ENCODE data around the gene ANO8. TPM values are rescaled to one million over a fixed set of nuclear protein-coding genes. Genes with fewer than 3 reads are reported as not detected.

Gene ANO8
- total and polyA plus RNA-seq, 2 experiments from 2014 or later: 3.6 to 21.1 TPM

GRCh38 chr19:17322854-17323253, 11.8 kb downstream of the ANO8 start:
- DNase-seq (ENCODE audit: low read depth in 1 of 2, low spot score in 1 of 2): no peak
- Histone ChIP-seq H3K4me1 (ENCODE audit: low read depth) (peaks cover 4% of the 10 kb centered on the region), H3K4me3 (no peak overlapping the region), H3K27ac (no peak overlapping the region), H3K9me3 (ENCODE audit: low read depth) (no peaks in the 10 kb centered on the region), H3K36me3 (peaks cover 8% of the 10 kb centered on the region), H3K27me3 (no peaks in the 10 kb centered on the region)
- TF ChIP-seq, protein P1, sequence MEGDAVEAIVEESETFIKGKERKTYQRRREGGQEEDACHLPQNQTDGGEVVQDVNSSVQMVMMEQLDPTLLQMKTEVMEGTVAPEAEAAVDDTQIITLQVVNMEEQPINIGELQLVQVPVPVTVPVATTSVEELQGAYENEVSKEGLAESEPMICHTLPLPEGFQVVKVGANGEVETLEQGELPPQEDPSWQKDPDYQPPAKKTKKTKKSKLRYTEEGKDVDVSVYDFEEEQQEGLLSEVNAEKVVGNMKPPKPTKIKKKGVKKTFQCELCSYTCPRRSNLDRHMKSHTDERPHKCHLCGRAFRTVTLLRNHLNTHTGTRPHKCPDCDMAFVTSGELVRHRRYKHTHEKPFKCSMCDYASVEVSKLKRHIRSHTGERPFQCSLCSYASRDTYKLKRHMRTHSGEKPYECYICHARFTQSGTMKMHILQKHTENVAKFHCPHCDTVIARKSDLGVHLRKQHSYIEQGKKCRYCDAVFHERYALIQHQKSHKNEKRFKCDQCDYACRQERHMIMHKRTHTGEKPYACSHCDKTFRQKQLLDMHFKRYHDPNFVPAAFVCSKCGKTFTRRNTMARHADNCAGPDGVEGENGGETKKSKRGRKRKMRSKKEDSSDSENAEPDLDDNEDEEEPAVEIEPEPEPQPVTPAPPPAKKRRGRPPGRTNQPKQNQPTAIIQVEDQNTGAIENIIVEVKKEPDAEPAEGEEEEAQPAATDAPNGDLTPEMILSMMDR (IDR thresholded peaks at IDR 0.05; ENCODE audit: low read depth, low read length): no peak

DNA sequence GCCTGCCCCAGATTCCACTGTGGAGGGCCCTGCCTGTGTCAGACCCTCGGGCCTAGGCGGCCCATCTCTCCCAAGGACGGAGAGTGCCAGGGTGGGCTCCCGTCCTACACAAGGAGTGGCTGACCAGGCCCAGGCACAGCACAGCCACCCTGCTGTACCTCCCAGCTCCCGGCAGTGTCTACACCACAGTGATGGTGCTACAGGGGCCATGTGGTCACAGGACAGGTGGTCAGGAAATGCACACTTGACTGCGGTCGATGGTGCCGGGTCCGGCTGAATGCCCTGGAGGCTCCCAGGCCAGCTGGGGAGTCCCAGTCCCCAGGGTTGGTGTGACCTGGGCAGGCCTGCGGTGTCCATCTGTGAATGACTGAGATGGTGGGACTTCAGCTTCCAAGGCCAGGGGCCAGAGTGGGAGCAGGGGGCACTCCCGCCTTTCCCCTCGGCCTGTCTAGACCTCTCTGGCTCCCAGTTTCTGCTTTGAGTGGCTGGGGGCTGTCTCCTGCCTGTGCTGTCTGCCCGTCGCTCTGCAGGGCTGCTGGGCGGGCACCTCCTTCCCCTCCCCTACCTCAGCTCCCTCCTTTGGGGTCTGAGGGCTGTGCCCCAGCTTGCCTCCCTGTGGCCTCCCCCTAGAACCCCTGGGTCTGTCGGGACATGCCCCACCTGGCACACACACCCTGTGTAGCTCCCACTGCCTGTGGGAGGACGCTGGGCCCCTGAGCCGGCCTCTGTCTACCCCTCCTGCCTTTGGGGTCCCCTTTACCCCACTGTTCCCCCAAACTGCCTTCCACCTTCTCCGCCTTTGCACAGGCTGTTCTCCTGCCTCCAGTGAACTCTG, 12.8 kb downstream of the ANO8 start:
- DNase-seq (ENCODE audit: low read depth in 1 of 2, low spot score in 1 of 2): no peak
- Histone ChIP-seq H3K4me1 (ENCODE audit: low read depth) (no peaks in the 10 kb centered on the region), H3K27me3 (no peaks in the 10 kb centered on the region), H3K36me3 (peaks cover 8% of the 10 kb centered on the region), H3K4me3 (no peak overlapping the region), H3K9me3 (ENCODE audit: low read depth) (no peaks in the 10 kb centered on the region), H3K27ac (no peak overlapping the region)
- TF ChIP-seq, protein P1 (IDR thresholded peaks at IDR 0.05; ENCODE audit: low read depth, low read length): no peak

DNA sequence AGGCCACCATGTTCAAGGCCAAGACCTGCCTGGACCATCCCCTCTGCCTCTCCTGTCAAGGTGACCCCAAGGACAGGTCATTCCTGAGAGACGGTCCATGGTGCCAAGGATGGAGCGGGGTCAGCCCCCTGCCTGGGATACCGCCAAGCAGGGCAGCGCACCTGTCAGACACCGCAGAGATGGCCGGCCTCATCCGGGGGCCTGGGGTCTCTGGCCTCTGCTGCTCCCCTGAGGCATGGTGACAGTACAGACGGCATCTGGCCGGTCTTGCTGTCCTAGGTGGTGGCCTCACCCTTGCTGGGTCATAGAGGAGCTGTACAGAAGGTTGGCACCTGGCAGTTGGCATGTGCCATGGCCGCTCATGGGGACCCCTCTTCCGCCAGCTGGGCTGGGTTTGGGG, 14.2 kb downstream of the ANO8 start:
- no peak for DNase-seq (ENCODE audit: low read depth in 1 of 2, low spot score in 1 of 2)
- TF ChIP-seq, protein P1 (IDR thresholded peaks at IDR 0.05; ENCODE audit: low read depth, low read length): no peak

GRCh38 chr19:17319473-17320238, 15.0 kb downstream of the ANO8 start:
- Histone ChIP-seq H3K9me3 (ENCODE audit: low read depth) (no peaks in the 10 kb centered on the region), H3K36me3 (peaks cover 10% of the 10 kb centered on the region), H3K27me3 (no peaks in the 10 kb centered on the region), H3K4me1 (ENCODE audit: low read depth) (no peaks in the 10 kb centered on the region), H3K27ac (no peak overlapping the region), H3K4me3 (no peak overlapping the region)
- TF ChIP-seq, protein P1 (IDR thresholded peaks at IDR 0.05; ENCODE audit: low read depth, low read length): no peak
- no peak for DNase-seq (ENCODE audit: low read depth in 1 of 2, low spot score in 1 of 2)

More for the DNA sequence above, 14.2 kb downstream of the ANO8 start:
- Histone ChIP-seq H3K27ac (no peak overlapping the region), H3K36me3 (peaks cover 8% of the 10 kb centered on the region), H3K4me1 (ENCODE audit: low read depth) (no peaks in the 10 kb centered on the region), H3K9me3 (ENCODE audit: low read depth) (no peaks in the 10 kb centered on the region), H3K27me3 (no peaks in the 10 kb centered on the region), H3K4me3 (no peak overlapping the region)

DNA sequence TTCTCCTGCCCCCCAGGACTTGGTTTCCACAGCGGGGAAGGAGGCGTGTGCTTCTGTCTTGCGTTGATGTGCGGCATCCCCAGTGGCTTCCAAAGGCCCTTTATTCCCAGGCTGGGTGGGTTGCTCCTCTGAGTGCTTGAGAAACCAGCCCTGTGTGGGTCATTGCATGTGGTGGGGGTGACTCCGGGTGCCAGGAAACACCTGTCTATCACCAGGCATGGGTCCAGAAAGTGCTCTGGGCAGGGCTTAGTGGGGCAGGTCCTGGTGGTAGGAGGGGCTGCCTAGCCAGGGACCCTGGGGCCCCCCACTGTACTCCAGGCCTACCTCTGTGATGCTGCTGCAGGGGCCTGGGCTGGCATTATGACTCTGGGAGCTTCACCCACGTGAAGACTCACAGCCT, 15.7 kb downstream of the ANO8 start:
- TF ChIP-seq, protein P1 (IDR thresholded peaks at IDR 0.05; ENCODE audit: low read depth, low read length): no peak
- Histone ChIP-seq H3K27me3 (no peaks in the 10 kb centered on the region), H3K27ac (no peak overlapping the region), H3K9me3 (ENCODE audit: low read depth) (no peaks in the 10 kb centered on the region), H3K4me1 (ENCODE audit: low read depth) (no peaks in the 10 kb centered on the region), H3K36me3 (peaks cover 15% of the 10 kb centered on the region), H3K4me3 (no peak overlapping the region)
- DNase-seq (ENCODE audit: low read depth in 1 of 2, low spot score in 1 of 2): no peak
